Heart right ventricle (tissue), 16 donors: ENCODE results near the gene PPIL1. TPM values are rescaled to one million over a fixed set of nuclear protein-coding genes. Genes with fewer than 3 reads are reported as not detected.
A peak's percentile ranks its signal among the peaks of the same experiment; 100 is the strongest.

Experiments used
- ATAC-seq, 8 donors: fragments of 200-7000 bp; cut with Tn5 transposase; one replicate each; pipeline ENCODE4 v1.9.1; 2020; ENCODE audit warnings: mild to moderate bottlenecking in 8 of 8, moderate library complexity in 8 of 8, moderate number of reproducible peaks in 1 of 8
- DNase-seq, 2 donors: peaks; one replicate each; pipeline ENCODE4 v3.0.0-alpha.2; 2020
- H3K27ac ChIP-seq, 10 donors: fragments of 200-600 bp; sonication (generic) in 2 of 10; one replicate each; pipeline versions ENCODE4 v1.5.0 to v1.8.0; 2020 to 2022; ENCODE audit warnings: mild to moderate bottlenecking in 3 of 10
- H3K27me3 ChIP-seq, 7 donors: fragments of 200-600 bp; one replicate each; pipeline ENCODE4 v1.8.0; 2021 to 2022; ENCODE audit warnings: mild to moderate bottlenecking in 2 of 7
- H3K36me3 ChIP-seq, 9 donors: fragments of 200-600 bp; sonication (generic) in 1 of 9; one replicate each; pipeline versions ENCODE4 v1.5.0 to v1.8.0; 2020 to 2022; ENCODE audit warnings: mild to moderate bottlenecking in 2 of 9
- H3K4me1 ChIP-seq, 9 donors: fragments of 200-600 bp; sonication (generic) in 1 of 9; one replicate each; pipeline versions ENCODE4 v1.5.0 to v1.8.0; 2020 to 2022; ENCODE audit warnings: mild to moderate bottlenecking in 4 of 9
- H3K4me3 ChIP-seq, 10 donors: fragments of 200-600 bp; sonication (generic) in 2 of 10; one replicate each; pipeline versions ENCODE4 v1.5.0 to v1.8.0; 2020 to 2022; ENCODE audit warnings: mild to moderate bottlenecking in 7 of 10, moderate library complexity in 2 of 10
- H3K9me3 ChIP-seq, 11 donors: fragments of 200-600 bp in 10 of 11; sonication (generic) in 2 of 11; one replicate each; pipeline versions ENCODE4 v1.5.0 to v1.8.0; 2013 to 2022; ENCODE audit warnings: mild to moderate bottlenecking in 2 of 11, control low read depth in 1 of 11, moderate library complexity in 1 of 11
- CTCF ChIP-seq, 9 donors: fragments of 200-600 bp; sonication (generic) in 2 of 9; IDR thresholded peaks; one replicate each; pipeline versions ENCODE4 v1.5.0 to v1.8.0; 2021 to 2022; ENCODE audit warnings: antibody characterized with exemption in 9 of 9, mild to moderate bottlenecking in 5 of 9, moderate library complexity in 1 of 9
- WGBS, 2 donors: extraction: QIAGEN DNeasy Blood & Tissue Kit; methylation state at CpG; one replicate each; pipeline ENCODE4 v1.1.7; 2013; ENCODE audit warnings: inconsistent platforms in 1 of 2; 5-methylcytosine and 5-hydroxymethylcytosine counted together
- intact Hi-C, 10 donors: fragments of 100-400 bp; cut with DNase I; formaldehyde crosslinking; loops; one replicate each; pipeline versions ENCODE4 v1.11.1 to v1.14.2; 2022
- polyA plus RNA-seq, 2 donors: library from polyadenylated mRNA; stranded (reverse); fragments of 200-250 nt; gene quantifications; one replicate each; pipeline ENCODE4 v1.2.3, GENCODE V29; 2013
- total RNA-seq, 10 donors: library from RNA; stranded (reverse); fragmentation: NEBNext Ultra II Directional in 3 of 10; extraction: Animal tissue kit (Norgen Biotek cat#: 25700) in 3 of 10; gene quantifications; one replicate each; pipeline versions ENCODE4 v1.2.1 to v1.2.4, GENCODE V29; 2021 to 2023
- donor health status: Arrhythmogenic right ventricular cardiomyopathy.
- donor health status: ischemic (EF 13 %, LVEDD 7.1; RV severe dilation, severe dysfunction).
- donor health status: healthy with polysubstance abuse.
- donor health status: DM: no; HTN: yes; CAD: no.
- donor health status: DM: no; HTN: no; CAD: no.
- donor health status: ischemic (EF 25% LVEDD 6.9; RV normal size, moderate dysfunction).
- donor health status: ischemic (EF 25% LVEDD 5.7; RV mildly dilated, moderate dysfunction).
- donor health status: healthy.
- donor health status: DM: yes; HTN: yes; CAD: no.
- donor health status: Ischemic cardiomyopathy.
- donor health status: ischemic (EF 35%, LVEDD 5.7; RV mildly dilated, moderate dysfunction).
- donor health status: nonischemic (EF 11% LVEDD 7.7; RV severe dilation, severe dysfunction).
- donor health status: DM: yes; HTN: yes; CAD: no.
- donor health status: PGD.
- donor health status: ischemic (EF 29% LVEDD 5.4; RV normal size, mild dysfunction).
- donor health status: nonischemic (EF 23%, LVEDD 6.1; RV moderate dilation, normal function).

PPIL1 gene
- total and polyA plus RNA-seq, 12 donors = 21.1 to 106 (median 48.4) TPM

GRCh38 chr6:36917541-36918193, 43.1 kb upstream of the PPIL1 start:
- Histone ChIP-seq H3K36me3 (peaks cover 0 to 100% (median 35%) of the 10 kb centered on the region in 9 donors), H3K4me1 (peaks cover 8 to 45% (median 29%) of the 10 kb centered on the region in 9 donors), H3K27me3 (no peaks in the 10 kb centered on the region), H3K4me3 (no peak overlapping the region), H3K27ac (peak overlapping the region; percentile 54 to 91 (median 75)), H3K9me3 (no peaks in the 10 kb centered on the region)
- intact Hi-C loops = loop anchor here in 1 of 10 donors (5.0 kb wide), 1 partner anchor 60 kb away; no protein-coding TSS in a partner anchor
- WGBS, 2 donors = 61 to 65% methylated on average over 10 of the region's 10 CpGs
- DNase-seq (no peak), ATAC-seq (peak in 7 of 8 donors; percentile 27 to 63 (median 49))
- TF ChIP-seq CTCF (IDR thresholded peaks at IDR 0.05) = no peak

- DNase-seq = no peak
- TF ChIP-seq CTCF (IDR thresholded peaks at IDR 0.05) = no peak
- no peaks in the 10 kb centered on the region for H3K9me3 ChIP-seq
- 83 to 90% methylated on average over 2 of the region's 2 CpGs for WGBS, 2 donors
- peak overlapping the region in 6 of 10 donors; percentile 51 to 91 (median 78) for H3K27ac ChIP-seq
- ATAC-seq = peak in 1 of 8 donors; percentile 33
- peaks cover 8 to 56% (median 29%) of the 10 kb centered on the region in 9 donors for H3K4me1 ChIP-seq
- H3K36me3 ChIP-seq = peaks cover 0 to 100% (median 29%) of the 10 kb centered on the region in 9 donors
- intact Hi-C loops = loop anchor here in 1 of 10 donors (5.0 kb wide), 1 partner anchor 61 kb away; no protein-coding TSS in a partner anchor
- H3K27me3 ChIP-seq = no peaks in the 10 kb centered on the region
- H3K4me3 ChIP-seq = no peak overlapping the region
Measured at GRCh38 chr6:36916126-36916525, 41.5 kb upstream of the PPIL1 start.

GRCh38 chr6:36915599-36915998, 41.0 kb upstream of the PPIL1 start:
- ATAC-seq (no peak), DNase-seq (no peak)
- intact Hi-C loops = loop anchor here in 1 of 10 donors (5.0 kb wide), 1 partner anchor 62 kb away; no protein-coding TSS in a partner anchor
- 88 to 91% methylated on average over 4 of the region's 4 CpGs for WGBS, 2 donors
- Histone ChIP-seq H3K4me3 (no peak overlapping the region), H3K4me1 (peaks cover 8 to 57% (median 29%) of the 10 kb centered on the region in 9 donors), H3K27me3 (no peaks in the 10 kb centered on the region), H3K36me3 (peaks cover 0 to 100% (median 29%) of the 10 kb centered on the region in 9 donors), H3K9me3 (no peaks in the 10 kb centered on the region), H3K27ac (peak overlapping the region in 6 of 10 donors; percentile 39 to 91 (median 78))
- TF ChIP-seq CTCF (IDR thresholded peaks at IDR 0.05) = no peak

- peaks cover 0 to 99% (median 29%) of the 10 kb centered on the region in 9 donors for H3K36me3 ChIP-seq
- 75% methylated on average over 10 of the region's 10 CpGs for WGBS, 2 donors
- H3K4me3 ChIP-seq = no peak overlapping the region
- peaks cover 8 to 53% (median 24%) of the 10 kb centered on the region in 9 donors for H3K4me1 ChIP-seq
- DNase-seq = no peak
- peak overlapping the region in 1 of 10 donors; percentile 6 for H3K27ac ChIP-seq
- H3K9me3 ChIP-seq = no peaks in the 10 kb centered on the region
- intact Hi-C loops = no loop called here
- peak in 2 of 8 donors; percentile 23 to 50 for ATAC-seq
- H3K27me3 ChIP-seq = no peaks in the 10 kb centered on the region
- peak in 3 of 9 donors; percentile 14 to 22 (median 18) for TF ChIP-seq CTCF (IDR thresholded peaks at IDR 0.05)
Measured at GRCh38 chr6:36914227-36914794, 39.7 kb upstream of the PPIL1 start.
